Activated effector memory CD4-positive, alpha-beta T cell treated with Interleukin-2 at 50 U/mL for 16 hours (primary cell): ENCODE measurements around the gene MCTP2.
"Not testable (repeated sequence)": the region's sequence is repeated elsewhere in the genome, so short reads cannot be mapped to it uniquely, and the experiment has no call there.

Experiments
- DNase-seq: peaks from one replicate; pipeline ENCODE4 v3.0.0-alpha.2; 2020

Gene MCTP2

GRCh38 chr15:94237903-94238302 is 6.5 kb downstream of the MCTP2 start:
- DNase-seq, result no peak

- DNase-seq, result no peak
Observed at GRCh38 chr15:94238539-94239118, 7.3 kb downstream of the MCTP2 start.

- DNase-seq, result no peak
Observed at GRCh38 chr15:94239474-94239873, 8.1 kb downstream of the MCTP2 start.

- no peak for DNase-seq
Observed at GRCh38 chr15:94240480-94240879, 9.1 kb downstream of the MCTP2 start.

GRCh38 chr15:94242257-94242656 is 10.9 kb downstream of the MCTP2 start:
- DNase-seq, result no peak

GRCh38 chr15:94243003-94243402 is 11.6 kb downstream of the MCTP2 start:
- not testable (repeated sequence) for DNase-seq

- DNase-seq, result no peak
Observed at GRCh38 chr15:94243418-94243817, 12.1 kb downstream of the MCTP2 start.

GRCh38 chr15:94246016-94246415 is 14.7 kb downstream of the MCTP2 start:
- no peak for DNase-seq

GRCh38 chr15:94247789-94248638 is 16.7 kb downstream of the MCTP2 start:
- no peak for DNase-seq

- DNase-seq, result no peak
Observed at GRCh38 chr15:94250801-94251200, 19.4 kb downstream of the MCTP2 start.

- DNase-seq, result no peak
Observed at GRCh38 chr15:94252223-94252766, 20.9 kb downstream of the MCTP2 start.

GRCh38 chr15:94252906-94253491 is 21.6 kb downstream of the MCTP2 start:
- DNase-seq, result no peak

- DNase-seq, result no peak
Observed at GRCh38 chr15:94253742-94254141, 22.4 kb downstream of the MCTP2 start.

GRCh38 chr15:94255540-94255939 is 24.2 kb downstream of the MCTP2 start:
- DNase-seq, result no peak

GRCh38 chr15:94256511-94256910 is 25.1 kb downstream of the MCTP2 start:
- DNase-seq, result no peak

GRCh38 chr15:94257776-94258175 is 26.4 kb downstream of the MCTP2 start:
- DNase-seq, result not testable (repeated sequence)

- no peak for DNase-seq
Observed at GRCh38 chr15:94258246-94258645, 26.9 kb downstream of the MCTP2 start.

GRCh38 chr15:94259121-94259751 is 27.9 kb downstream of the MCTP2 start:
- no peak for DNase-seq

- no peak for DNase-seq
Observed at GRCh38 chr15:94259863-94260262, 28.5 kb downstream of the MCTP2 start.

- no peak for DNase-seq
Observed at GRCh38 chr15:94262201-94262600, 30.8 kb downstream of the MCTP2 start.

GRCh38 chr15:94263341-94264273 is 32.2 kb downstream of the MCTP2 start:
- DNase-seq, result no peak

GRCh38 chr15:94265009-94265408 is 33.6 kb downstream of the MCTP2 start:
- DNase-seq, result no peak
